H1 (cell line): Measurements from ENCODE around the gene CASP3. TPM values are rescaled to one million over a fixed set of nuclear protein-coding genes. Genes with fewer than 3 reads are reported as not detected.

Source experiments
- BRCA1 ChIP-seq: IDR thresholded peaks from 2 replicates; pipeline ENCODE4 v1.6.1; 2012; ENCODE audit warnings: low read depth, low read length, improper control_type of control experiment
- CBX5 ChIP-seq: fragments of 300-800, 300-1000 bp; sonication (generic); IDR thresholded peaks from 2 replicates; pipeline ENCODE4 v1.7.1; 2016; ENCODE audit warnings: antibody characterized with exemption, low read length, low read depth
- polyA plus RNA-seq, 7 experiments: library from polyadenylated mRNA; depleted of rRNA in 3 of 7; stranded (reverse) in 5 of 7; unstranded in 2 of 7; fragments of >200 nt in 5 of 7; fragments of 200-250 nt in 2 of 7; gene quantifications; 1 replicate in 5 of 7; 2 replicates in 1 of 7; 4 replicates in 1 of 7; pipeline versions ENCODE4 v1.2.1 to v1.2.3, GENCODE V29; 2011 to 2013; ENCODE audit warnings: missing spikeins in 2 of 7, mixed read lengths in 2 of 7
- total RNA-seq: library from RNA; stranded (reverse); fragmentation: NEBNext Ultra II Directional; extraction: Animal tissue kit (Norgen Biotek cat#: 25700); gene quantifications from 2 replicates; pipeline ENCODE4 v1.2.1, GENCODE V29; 2021

The CASP3 gene
- total and polyA plus RNA-seq, 2 of the 8 experiments (the other 6 are each of a cell fraction or from before 2014, with no cell fraction given) = 27.8 to 82.5 TPM

GRCh38 chr4:184614509-184614908, 34.7 kb downstream of the CASP3 start (continued):
- no peak for TF ChIP-seq BRCA1
- TF ChIP-seq CBX5 = no peak
